GM12878 (cell line): Measurements from ENCODE around the gene MRPL2. TPM values are rescaled to one million over a fixed set of nuclear protein-coding genes. Genes with fewer than 3 reads are reported as not detected.

Experiments
- ATAC-seq: fragments of 200-7000 bp; cut with Tn5 transposase; 3 replicates; pipeline ENCODE4 v1.9.1; 2020; ENCODE audit warnings: mild to moderate bottlenecking, moderate library complexity
- BruUV-seq: library from RNA; stranded (reverse); fragments of 400-500 nt; replicated peaks from 2 replicates; lab custom pipeline; 2021; lab: Mats Ljungman, UMichigan
- CTCF ChIA-PET: fragments of 300-600 bp; sonication (Branson Sonifier 250); formaldehyde crosslinking; extraction: SDS; loops from one replicate; lab custom pipeline; 2021; ENCODE audit warnings: inconsistent platforms; lab: Yijun Ruan, JAX
- POLR2A ChIA-PET: fragments of 350-600 bp; formaldehyde crosslinking; extraction: SDS; loops from one replicate; lab custom pipeline; 2021; ENCODE audit warnings: inconsistent platforms; lab: Charles Lee
- RAD21 ChIA-PET: fragments of 300-600 bp; sonication (Branson Sonifier 250); formaldehyde crosslinking; loops from one replicate; lab custom pipeline; 2023; ENCODE audit warnings: antibody characterized with exemption; ENCODE audit not compliant: unreplicated experiment; lab: Charles Lee
- SMC1A ChIA-PET: fragments of 300-600 bp; sonication (Branson Sonifier 250); formaldehyde crosslinking; loops from one replicate; lab custom pipeline; 2023; ENCODE audit not compliant: unreplicated experiment, uncharacterized antibody; lab: Charles Lee
- DNase-seq: peaks from one replicate; pipeline ENCODE4 v3.0.0-alpha.2; 2011; ENCODE audit warnings: low read depth, low spot score
- FAIRE-seq: peaks from 3 replicates; lab custom pipeline; 2011; peaks lifted over from hg19 to GRCh38; lab: Jason Lieb, UNC
- H2AFZ ChIP-seq: 2 replicates; pipeline ENCODE4 v1.6.0; 2011; ENCODE audit warnings: low read depth, low read length, control low read depth; ENCODE audit not compliant: control insufficient read depth
- H3K27ac ChIP-seq: 2 replicates; pipeline ENCODE4 v1.5.1; 2011; ENCODE audit warnings: control low read depth; ENCODE audit not compliant: control insufficient read depth, insufficient read depth
- H3K27me3 ChIP-seq, 2 experiments: replicated peaks in 1 of 2; 2 replicates each; pipeline versions ENCODE4 v1.6.0 to v1.6.1; 2011; ENCODE audit warnings: low read length in 1 of 2; ENCODE audit not compliant: control insufficient read depth in 2 of 2, insufficient read depth in 2 of 2
- H3K36me3 ChIP-seq, 2 experiments: 2 replicates each; pipeline ENCODE4 v1.5.1; 2011; ENCODE audit warnings: low read length in 1 of 2; ENCODE audit not compliant: control insufficient read depth in 2 of 2, insufficient read depth in 2 of 2
- H3K4me1 ChIP-seq: 2 replicates; pipeline ENCODE4 v1.6.1; 2011; ENCODE audit warnings: mild to moderate bottlenecking, low read length, moderate library complexity, mixed read lengths; ENCODE audit not compliant: control insufficient read depth, insufficient read depth
- H3K4me2 ChIP-seq: 2 replicates; pipeline ENCODE4 v1.6.0; 2011; ENCODE audit warnings: control low read depth; ENCODE audit not compliant: control insufficient read depth, insufficient read depth
- H3K4me3 ChIP-seq: fragments of 200-600 bp; sonication (generic); 2 replicates; pipeline ENCODE4 v1.5.1; 2016
- H3K79me2 ChIP-seq: 2 replicates; pipeline ENCODE4 v1.6.0; 2011; ENCODE audit warnings: low read length; ENCODE audit not compliant: control insufficient read depth, insufficient read depth
- H3K9ac ChIP-seq: 2 replicates; pipeline ENCODE4 v1.8.0; 2011; ENCODE audit warnings: low read length, control low read depth, mixed read lengths; ENCODE audit not compliant: control insufficient read depth, insufficient read depth
- H3K9me3 ChIP-seq: replicated peaks from 3 replicates; pipeline ENCODE4 v1.5.1; 2011; ENCODE audit warnings: mild to moderate bottlenecking, low read length; ENCODE audit not compliant: control insufficient read depth, insufficient read depth
- H4K20me1 ChIP-seq: 2 replicates; pipeline ENCODE4 v1.6.0; 2011; ENCODE audit not compliant: control insufficient read depth, insufficient read depth
- ATF7 ChIP-seq: fragments of 450-650 bp; IDR thresholded peaks from 2 replicates; pipeline ENCODE4 v1.6.1; 2016; ENCODE audit warnings: low read depth, mild to moderate bottlenecking
- BCL11A ChIP-seq: IDR thresholded peaks from 2 replicates; pipeline ENCODE4 v1.6.1; 2011; ENCODE audit warnings: low read depth, low read length
- BCL3 ChIP-seq: IDR thresholded peaks from 2 replicates; pipeline ENCODE4 v1.6.1; 2011; ENCODE audit warnings: borderline replicate concordance, low read depth, mild to moderate bottlenecking, moderate library complexity, low read length; ENCODE audit not compliant: insufficient read depth, poor library complexity, severe bottlenecking
- CHD1 ChIP-seq: IDR thresholded peaks from 2 replicates; pipeline ENCODE4 v1.6.1; 2012; ENCODE audit warnings: low read depth, low read length, improper control_type of control experiment
- GATAD2B ChIP-seq: fragments of 450-650 bp; conservative IDR thresholded peaks from 2 replicates; pipeline ENCODE4 v1.6.1; 2017; ENCODE audit warnings: low read depth, mild to moderate bottlenecking, moderate library complexity
- IRF4 ChIP-seq: IDR thresholded peaks from 2 replicates; pipeline ENCODE4 v1.6.1; 2011; ENCODE audit warnings: low read depth, low read length
- NR2C2 ChIP-seq: IDR thresholded peaks from 2 replicates; pipeline ENCODE4 v1.6.1; 2011; ENCODE audit warnings: borderline replicate concordance, low read depth; ENCODE audit not compliant: control insufficient read depth, insufficient read length
- POLR2A ChIP-seq: IDR thresholded peaks from 2 replicates; pipeline ENCODE4 v1.6.1; 2011; ENCODE audit warnings: low read depth, mild to moderate bottlenecking, low read length
- POLR2AphosphoS2 ChIP-seq: IDR thresholded peaks from 2 replicates; pipeline ENCODE4 v1.6.1; 2011; ENCODE audit warnings: low read depth, mild to moderate bottlenecking, low read length, improper control_type of control experiment, moderate library complexity
- POLR2AphosphoS5 ChIP-seq: IDR thresholded peaks from 2 replicates; pipeline ENCODE4 v1.6.1; 2011; ENCODE audit warnings: mild to moderate bottlenecking, low read length, inconsistent platforms
- SKIL ChIP-seq: fragments of 450-650 bp; IDR thresholded peaks from 2 replicates; pipeline ENCODE4 v1.6.1; 2017; ENCODE audit warnings: mild to moderate bottlenecking, low read depth, inconsistent platforms; ENCODE audit not compliant: poor library complexity, severe bottlenecking
- TBL1XR1 ChIP-seq: IDR thresholded peaks from 2 replicates; pipeline ENCODE4 v1.6.1; 2012; ENCODE audit warnings: low read depth, low read length, improper control_type of control experiment
- YY1 ChIP-seq: IDR thresholded peaks from 2 replicates; pipeline ENCODE4 v1.6.1; 2011; ENCODE audit warnings: low read depth, mild to moderate bottlenecking, low read length
- ZNF24 ChIP-seq: fragments of 450-650 bp; IDR thresholded peaks from 2 replicates; pipeline ENCODE4 v1.6.1; 2017; ENCODE audit warnings: antibody characterized with exemption, mild to moderate bottlenecking
- ZNF384 ChIP-seq: IDR thresholded peaks from 2 replicates; pipeline ENCODE4 v1.6.1; 2012; ENCODE audit warnings: low read depth, mild to moderate bottlenecking, low read length, improper control_type of control experiment, borderline replicate concordance
- ZNF592 ChIP-seq: fragments of 450-650 bp; IDR thresholded peaks from 2 replicates; pipeline ENCODE4 v1.6.1; 2017; ENCODE audit warnings: mild to moderate bottlenecking, moderate library complexity
- WGBS: methylation state at CpG from one replicate; pipeline ENCODE4 v1.1.6; 2016; ENCODE audit warnings: low lambda C conversion rate; ENCODE audit not compliant: insufficient replicate concordance, insufficient coverage; ENCODE audit errors: missing lambda C conversion rate; 5-methylcytosine and 5-hydroxymethylcytosine counted together
- in situ Hi-C: fragments of 300-500 bp; cut with MboI; formaldehyde crosslinking; loops from 9 replicates; pipeline ENCODE4 v1.14.3; 2018; ENCODE audit warnings: mixed read lengths
- intact Hi-C: fragments of 100-400 bp; cut with micrococcal nuclease; formaldehyde crosslinking; loops from one replicate; pipeline ENCODE4 v1.14.2; 2022; ENCODE audit not compliant: unreplicated experiment
- polyA plus RNA-seq, 11 experiments: library from polyadenylated mRNA; depleted of rRNA in 4 of 11; unstranded in 6 of 11; stranded (reverse) in 5 of 11; fragments of >200 nt; fragmentation: Nextera tagmentation in 4 of 11; fragmentation: Illumina TruSeq in 1 of 11; extraction: Ambion mirVana in 4 of 11; extraction: Trizol in 1 of 11; gene quantifications; 1 replicate in 1 of 11; 2 replicates in 10 of 11; pipeline versions ENCODE4 v1.2.1 to v1.2.3, GENCODE V29; 2011 to 2016; ENCODE audit warnings: inconsistent platforms in 2 of 11, missing spikeins in 2 of 11, low read depth in 1 of 11
- total RNA-seq, 4 experiments: library from RNA; depleted of rRNA in 3 of 4; stranded (reverse); fragments of >200 nt in 3 of 4; fragmentation: Illumina TruSeq in 1 of 4; extraction: Trizol in 1 of 4; gene quantifications; 2 replicates each; pipeline versions ENCODE4 v1.2.1 to v1.2.3, GENCODE V29; 2013 to 2021

MRPL2 gene
- total and polyA plus RNA-seq, 10 of the 15 experiments (the other 5 are each of a cell fraction or from before 2014, with no cell fraction given), result 29.7 to 125 (median 50.2) TPM

- Histone ChIP-seq H3K27ac (no peak overlapping the region), H4K20me1 (no peaks in the 10 kb centered on the region), H3K4me3 (no peak overlapping the region), H3K9me3 (no peaks in the 10 kb centered on the region), H3K4me1 (peaks cover 19% of the 10 kb centered on the region), H3K4me2 (peak overlapping the region; percentile 60; the same call in 1 of the 2 replicates), H3K27me3 (no peaks in the 10 kb centered on the region), H3K36me3 (no peaks in the 10 kb centered on the region), H2AFZ (peak overlapping the region; percentile 64), H3K9ac (no peak overlapping the region), H3K79me2 (no peaks in the 10 kb centered on the region)
- no TSS peak for BruUV-seq
- SMC1A ChIA-PET, result interaction anchor here (1.2 kb wide), 1 partner anchor 7 kb away, joined by 4 read pairs; no protein-coding TSS in a partner anchor
- in situ Hi-C loops, result no loop called here
- POLR2A ChIA-PET, result interaction anchor here (0.7 kb wide), 1 partner anchor 68 kb away, joined by 9 read pairs; no protein-coding TSS in a partner anchor
- 66% methylated on average over 9 of the region's 9 CpGs for WGBS
- no peak for FAIRE-seq
- CTCF ChIA-PET, result interaction anchor here (0.6 to 1.2 kb wide), 3 partner anchors 36 to 1227 kb away, joined by 3 to 5 read pairs (median 4); no protein-coding TSS in a partner anchor
- RAD21 ChIA-PET, result interaction anchor here (0.7 kb wide), 1 partner anchor 1153 kb away, joined by 4 read pairs; no protein-coding TSS in a partner anchor
- no peak for DNase-seq
- ATAC-seq, result no peak
- intact Hi-C loops, result no loop called here
- no peak for TF ChIP-seq YY1
- TF ChIP-seq ZNF24, result no peak
- no peak for TF ChIP-seq IRF4
- no peak for TF ChIP-seq GATAD2B
- TF ChIP-seq CHD1, result no peak
- no peak for TF ChIP-seq POLR2A
- no peak for TF ChIP-seq POLR2AphosphoS2
- no peak for TF ChIP-seq BCL11A
- TF ChIP-seq TBL1XR1, result no peak
- TF ChIP-seq ZNF384, result no peak
- no peak for TF ChIP-seq NR2C2
- TF ChIP-seq POLR2AphosphoS5, result no peak
- no peak for TF ChIP-seq ZNF592
- no peak for TF ChIP-seq BCL3
- TF ChIP-seq SKIL, result no peak
- TF ChIP-seq ATF7, result no peak
Observed at GRCh38 chr6:43093436-43094289, 34.4 kb upstream of the MRPL2 start.
